K562 (cell line): ENCODE results near the gene AKT2. TPM values are rescaled to one million over a fixed set of nuclear protein-coding genes. Genes with fewer than 3 reads are reported as not detected.

Experiments
- ATF7 ChIP-seq: fragments of 450-650 bp; IDR thresholded peaks from 2 replicates; pipeline ENCODE4 v1.7.1; 2014; ENCODE audit warnings: mild to moderate bottlenecking, moderate library complexity
- HMGXB4 ChIP-seq: sonication (generic); formaldehyde crosslinking; IDR thresholded peaks from 2 replicates; pipeline ENCODE4 v1.8.1; 2023; ENCODE audit warnings: mild to moderate bottlenecking, missing genetic modification reagents
- NCOR1 ChIP-seq: fragments of 450-650 bp; IDR thresholded peaks from 2 replicates; pipeline ENCODE4 v1.6.1; 2016; ENCODE audit warnings: mild to moderate bottlenecking, moderate library complexity
- POLR2G ChIP-seq: fragments of 200-400 bp; formaldehyde crosslinking; IDR thresholded peaks from 2 replicates; pipeline ENCODE4 v1.6.1; 2017; ENCODE audit warnings: low read depth, mild to moderate bottlenecking, antibody characterized with exemption, low read length, moderate library complexity
- TSHZ1 ChIP-seq: fragments of 250-450 bp; sonication (Bioruptor Pico); IDR thresholded peaks from 2 replicates; pipeline ENCODE4 v1.4.0; 2020; ENCODE audit warnings: mild to moderate bottlenecking, moderate library complexity
- YY1 ChIP-seq, 3 experiments: IDR thresholded peaks; 2 replicates each; pipeline ENCODE4 v1.6.1; 2011; ENCODE audit warnings: low read length in 2 of 3, mild to moderate bottlenecking in 2 of 3, moderate library complexity in 2 of 3, borderline replicate concordance in 1 of 3, control low read depth in 1 of 3, low read depth in 1 of 3; ENCODE audit not compliant: insufficient read depth in 3 of 3, insufficient replicate concordance in 2 of 3, control insufficient read depth in 1 of 3, insufficient read length in 1 of 3; ENCODE audit errors: extremely low read depth in 1 of 3
- ZNF592 ChIP-seq: fragments of 450-650 bp; IDR thresholded peaks from 2 replicates; pipeline ENCODE4 v1.6.1; 2017; ENCODE audit warnings: antibody characterized with exemption, mild to moderate bottlenecking
- polyA plus RNA-seq, 8 experiments: library from polyadenylated mRNA; depleted of rRNA in 4 of 8; stranded (reverse) in 5 of 8; unstranded in 3 of 8; fragments of >200 nt; fragmentation: Nextera tagmentation in 2 of 8; fragmentation: Illumina TruSeq in 1 of 8; extraction: Ambion mirVana in 2 of 8; extraction: Trizol in 1 of 8; gene quantifications; 2 replicates each; pipeline versions ENCODE4 v1.2.1 to v1.2.3, GENCODE V29; 2011 to 2014; ENCODE audit warnings: inconsistent platforms in 1 of 8, missing spikeins in 1 of 8
- total RNA-seq, 7 experiments: library from RNA; depleted of rRNA in 6 of 7; stranded (reverse); fragments of >200 nt in 6 of 7; fragmentation: Illumina TruSeq in 2 of 7; extraction: Trizol in 2 of 7; gene quantifications; 2 replicates each; pipeline versions ENCODE4 v1.2.1 to v1.2.3, GENCODE V29; 2011 to 2021; ENCODE audit warnings: low replicate concordance in 1 of 7
- TF ChIP-seq, protein P1 (sequence below): sonication (generic); formaldehyde crosslinking; IDR thresholded peaks from 2 replicates; pipeline ENCODE4 v1.8.0; 2022; ENCODE audit warnings: missing genetic modification reagents, mild to moderate bottlenecking, moderate library complexity, borderline replicate concordance
- TF ChIP-seq, protein P2 (sequence below): fragments of 250-450 bp; sonication (Bioruptor Pico); IDR thresholded peaks from 2 replicates; pipeline ENCODE4 v1.5.0; 2021; ENCODE audit warnings: mild to moderate bottlenecking, moderate library complexity

AKT2 gene
- total and polyA plus RNA-seq, 9 of the 15 experiments (the other 6 are each of a cell fraction or from before 2014, with no cell fraction given): 1.1 to 132 (median 67.7) TPM

GRCh38 chr19:40284501-40285352 is at the start of gene AKT2 (continued):
- TF ChIP-seq POLR2G (peak; percentile 85), NCOR1 (peak; percentile 32; the same call in 1 of the 2 replicates), TSHZ1 (CRISPR knock-in tag) (no peak), ATF7 (peak; percentile 98), ZNF592 (0 out of 2 replicates have a peak, but pooled peaks have one; percentile 27), HMGXB4 (peak; percentile 73; the same call in 1 of the 2 replicates), YY1 (IDR thresholded peaks at IDR 0.05; ENCODE audit: borderline replicate concordance in 1 of 3, control insufficient read depth in 1 of 3, extremely low read depth in 1 of 3, insufficient read depth in 3 of 3, insufficient read length in 1 of 3, insufficient replicate concordance in 2 of 3, low read depth in 1 of 3, low read length in 2 of 3) (peak in 2 of 3 experiments; percentile 6 to 34)
- TF ChIP-seq, protein P1, sequence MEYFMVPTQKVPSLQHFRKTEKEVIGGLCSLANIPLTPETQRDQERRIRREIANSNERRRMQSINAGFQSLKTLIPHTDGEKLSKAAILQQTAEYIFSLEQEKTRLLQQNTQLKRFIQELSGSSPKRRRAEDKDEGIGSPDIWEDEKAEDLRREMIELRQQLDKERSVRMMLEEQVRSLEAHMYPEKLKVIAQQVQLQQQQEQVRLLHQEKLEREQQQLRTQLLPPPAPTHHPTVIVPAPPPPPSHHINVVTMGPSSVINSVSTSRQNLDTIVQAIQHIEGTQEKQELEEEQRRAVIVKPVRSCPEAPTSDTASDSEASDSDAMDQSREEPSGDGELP (CRISPR knock-in tag): peak; percentile 54; the same call in 1 of the 2 replicates
- TF ChIP-seq, protein P2, sequence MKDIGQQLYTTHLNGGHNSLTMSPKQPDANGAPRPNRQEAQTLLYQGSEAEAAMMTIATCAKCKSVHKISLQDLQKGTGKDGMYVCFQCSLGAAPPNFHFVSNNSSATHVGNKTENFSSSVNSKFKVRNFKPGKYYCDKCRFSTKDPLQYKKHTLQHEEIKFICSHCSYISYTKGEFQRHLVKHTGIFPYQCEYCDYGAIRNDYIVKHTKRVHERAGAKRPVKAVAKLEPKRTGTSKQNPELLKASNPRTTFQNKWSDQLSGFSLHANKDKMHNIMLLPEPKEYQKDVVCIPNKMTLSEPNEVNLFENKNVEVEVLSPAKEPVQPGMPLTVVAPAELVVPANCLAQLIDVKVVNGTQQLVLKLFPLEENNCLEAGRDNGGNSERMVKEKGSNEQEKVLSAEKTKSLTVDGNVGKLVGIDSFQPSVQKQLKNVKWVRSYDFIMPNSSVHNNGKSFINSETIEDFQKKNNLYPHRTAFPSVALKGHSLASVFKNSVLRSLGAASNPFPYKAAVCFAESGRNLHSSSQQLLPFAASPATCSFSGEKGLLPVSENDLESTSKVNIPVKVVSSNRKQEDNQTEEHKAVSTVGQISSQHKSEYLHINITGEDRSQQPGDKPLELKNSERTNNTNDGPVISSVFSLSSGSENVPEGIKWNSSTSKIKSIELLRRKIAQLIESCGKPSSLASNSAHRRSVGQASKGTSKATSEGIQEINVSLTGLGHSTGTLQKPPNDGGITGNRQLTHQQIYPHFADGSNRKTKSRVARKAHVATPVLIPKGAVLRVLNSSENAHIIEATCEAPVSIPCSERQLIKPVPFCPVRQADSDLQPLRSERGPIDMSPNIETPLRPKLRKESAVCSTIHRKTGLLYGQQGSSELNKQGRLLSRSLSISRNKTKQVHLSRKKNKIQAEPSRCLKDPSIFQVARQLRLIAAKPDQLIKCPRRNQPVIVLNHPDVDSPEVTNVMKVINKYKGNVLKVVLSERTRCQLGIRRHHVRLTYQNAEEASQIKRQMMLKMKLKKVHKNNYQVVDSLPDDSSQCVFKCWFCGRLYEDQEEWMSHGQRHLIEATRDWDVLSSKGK (CRISPR knock-in tag): no peak
